H1 (cell line): ENCODE results near the gene VPS26A. TPM values are rescaled to one million over a fixed set of nuclear protein-coding genes. Genes with fewer than 3 reads are reported as not detected.

Source experiments
- CHD7 ChIP-seq: fragments of 300-600 bp; sonication (generic); IDR thresholded peaks from 2 replicates; pipeline ENCODE4 v1.7.1; 2012; ENCODE audit warnings: low read length, moderate library complexity, mild to moderate bottlenecking, inconsistent platforms; ENCODE audit not compliant: insufficient replicate concordance
- polyA plus RNA-seq, 7 experiments: library from polyadenylated mRNA; depleted of rRNA in 3 of 7; stranded (reverse) in 5 of 7; unstranded in 2 of 7; fragments of >200 nt in 5 of 7; fragments of 200-250 nt in 2 of 7; gene quantifications; 1 replicate in 5 of 7; 2 replicates in 1 of 7; 4 replicates in 1 of 7; pipeline versions ENCODE4 v1.2.1 to v1.2.3, GENCODE V29; 2011 to 2013; ENCODE audit warnings: missing spikeins in 2 of 7, mixed read lengths in 2 of 7
- total RNA-seq: library from RNA; stranded (reverse); fragmentation: NEBNext Ultra II Directional; extraction: Animal tissue kit (Norgen Biotek cat#: 25700); gene quantifications from 2 replicates; pipeline ENCODE4 v1.2.1, GENCODE V29; 2021

Gene VPS26A
- total and polyA plus RNA-seq, 2 of the 8 experiments (the other 6 are each of a cell fraction or from before 2014, with no cell fraction given), result 10.7 to 44.8 TPM

GRCh38 chr10:69216577-69217118, 92.7 kb downstream of the VPS26A start (continued):
- TF ChIP-seq CHD7, result no peak
